Measurements from ENCODE around the gene SLC12A7.
"Not testable (repeated sequence)": the region's sequence is repeated elsewhere in the genome, so short reads cannot be mapped to it uniquely, and the experiment has no call there.

The SLC12A7 gene

DNA sequence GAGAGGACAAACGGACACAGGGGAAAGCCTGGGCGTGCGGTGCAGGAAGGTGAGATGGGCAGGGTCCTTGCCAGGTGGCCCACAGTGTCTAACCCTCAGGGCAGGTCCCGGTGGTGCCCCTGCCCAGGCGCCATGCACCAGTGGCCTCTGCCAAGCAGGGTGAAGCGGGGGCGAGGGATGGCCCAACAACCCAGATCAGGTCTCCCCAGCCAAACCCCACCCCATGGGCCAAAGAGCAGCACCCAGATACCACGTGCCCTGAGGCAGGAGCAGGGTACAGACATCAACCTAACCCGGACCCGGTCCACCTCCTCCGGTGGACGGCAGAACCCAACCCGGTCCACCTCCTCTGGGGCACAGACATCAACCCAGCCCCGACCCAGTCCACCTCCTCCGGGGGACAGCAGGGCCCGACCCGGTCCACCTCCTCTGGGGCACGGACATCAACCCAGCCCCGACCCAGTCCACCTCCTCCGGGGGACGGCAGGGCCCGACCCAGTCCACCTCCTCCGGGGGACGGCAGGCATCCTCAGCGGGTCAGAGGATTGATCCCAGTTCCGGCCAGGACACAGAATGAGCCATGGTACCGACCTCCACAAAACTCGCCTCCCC, 12.8 kb downstream of the SLC12A7 start:
- peaks cover 0 to 24% (median 9%) of the 10 kb centered on the region in 5 donors for H3K36me3 ChIP-seq (ENCODE audit: control insufficient read depth in 5 of 5, insufficient read depth in 5 of 5, low read length in 5 of 5)
- H3K27me3 ChIP-seq (ENCODE audit: control insufficient read depth in 5 of 5, insufficient read depth in 4 of 5, low read length in 5 of 5) = peaks cover 0 to 2% (median 0%) of the 10 kb centered on the region in 5 donors
- no peak overlapping the region for H3K27ac ChIP-seq (ENCODE audit: low read depth, low read length)
- H3K4me3 ChIP-seq (ENCODE audit: low read depth in 1 of 5, low read length in 5 of 5) = no peak overlapping the region
- H3K4me1 ChIP-seq (ENCODE audit: control insufficient read depth in 5 of 5, insufficient read depth in 5 of 5, low read length in 5 of 5) = peaks cover 20 to 41% (median 33%) of the 10 kb centered on the region in 5 donors
- H3K9me3 ChIP-seq (ENCODE audit: control insufficient read depth in 5 of 5, low read length in 5 of 5) = no peaks in the 10 kb centered on the region
- no peak overlapping the region for H3K9ac ChIP-seq (ENCODE audit: low read length in 5 of 5)

DNA sequence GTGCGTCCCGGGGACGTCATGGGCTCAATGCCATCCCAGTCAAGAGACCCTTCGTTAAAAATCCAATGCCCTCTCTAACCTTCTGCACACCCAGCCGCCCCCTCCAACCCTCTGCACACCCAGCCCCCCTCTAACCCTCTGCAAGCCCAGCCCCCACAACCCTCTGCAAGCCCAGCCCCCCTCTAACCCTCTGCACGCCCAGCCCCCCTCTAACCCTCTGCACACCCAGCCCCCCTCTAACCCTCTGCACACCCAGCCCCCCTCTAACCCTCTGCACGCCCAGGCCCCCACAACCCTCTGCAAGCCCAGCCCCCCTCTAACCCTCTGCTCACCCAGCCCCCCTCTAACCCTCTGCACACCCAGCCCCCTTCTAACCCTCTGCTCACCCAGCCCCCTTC, 13.9 kb downstream of the SLC12A7 start:
- Histone ChIP-seq H3K36me3 (ENCODE audit: control insufficient read depth in 5 of 5, insufficient read depth in 5 of 5, low read length in 5 of 5) (peaks cover 0 to 34% (median 18%) of the 10 kb centered on the region in 5 donors), H3K4me1 (ENCODE audit: control insufficient read depth in 5 of 5, insufficient read depth in 5 of 5, low read length in 5 of 5) (peaks cover 11 to 33% (median 22%) of the 10 kb centered on the region in 5 donors)
- H3K4me3 ChIP-seq (ENCODE audit: low read depth in 1 of 5, low read length in 5 of 5); H3K27me3 ChIP-seq (ENCODE audit: control insufficient read depth in 5 of 5, insufficient read depth in 4 of 5, low read length in 5 of 5); H3K9ac ChIP-seq (ENCODE audit: low read length in 5 of 5); H3K27ac ChIP-seq (ENCODE audit: low read depth, low read length); H3K9me3 ChIP-seq (ENCODE audit: control insufficient read depth in 5 of 5, low read length in 5 of 5): not testable (repeated sequence)

DNA sequence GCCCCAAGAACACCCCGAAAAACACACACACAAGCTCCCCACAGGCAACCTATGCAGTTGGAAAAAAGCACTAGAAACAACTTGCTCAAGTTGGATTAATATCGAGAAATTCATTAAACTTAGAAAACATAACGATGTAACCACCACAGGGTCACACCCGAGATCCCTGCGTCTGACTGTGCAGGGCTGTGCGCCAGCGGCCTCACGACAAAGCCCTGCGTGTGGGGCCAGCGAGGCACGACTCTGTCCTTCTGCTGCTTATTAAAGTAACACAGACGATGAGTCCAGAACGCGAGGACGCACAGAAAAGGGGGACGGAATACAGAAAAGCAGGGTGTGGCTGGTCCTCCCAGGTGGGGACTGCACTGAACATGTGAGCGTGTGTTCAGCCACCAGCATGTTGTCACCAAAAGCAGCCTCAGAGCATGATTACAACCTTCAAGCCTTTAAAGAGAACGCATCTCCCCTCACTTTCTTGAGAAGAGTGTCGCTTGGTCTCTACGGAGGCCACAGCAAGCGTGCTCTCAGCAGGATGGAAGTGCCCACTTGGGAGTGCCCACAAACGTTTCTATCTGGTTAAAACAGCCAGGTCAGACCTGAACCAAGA, 14.4 kb downstream of the SLC12A7 start:
- Histone ChIP-seq H3K27ac (ENCODE audit: low read depth, low read length) (no peak overlapping the region), H3K27me3 (ENCODE audit: control insufficient read depth in 5 of 5, insufficient read depth in 4 of 5, low read length in 5 of 5) (peaks cover 0 to 2% (median 0%) of the 10 kb centered on the region in 5 donors), H3K4me3 (ENCODE audit: low read depth in 1 of 5, low read length in 5 of 5) (no peak overlapping the region), H3K9me3 (ENCODE audit: control insufficient read depth in 5 of 5, low read length in 5 of 5) (no peaks in the 10 kb centered on the region), H3K36me3 (ENCODE audit: control insufficient read depth in 5 of 5, insufficient read depth in 5 of 5, low read length in 5 of 5) (peaks cover 0 to 37% (median 21%) of the 10 kb centered on the region in 5 donors), H3K9ac (ENCODE audit: low read length in 5 of 5) (no peak overlapping the region), H3K4me1 (ENCODE audit: control insufficient read depth in 5 of 5, insufficient read depth in 5 of 5, low read length in 5 of 5) (peaks cover 6 to 31% (median 17%) of the 10 kb centered on the region in 5 donors)

DNA sequence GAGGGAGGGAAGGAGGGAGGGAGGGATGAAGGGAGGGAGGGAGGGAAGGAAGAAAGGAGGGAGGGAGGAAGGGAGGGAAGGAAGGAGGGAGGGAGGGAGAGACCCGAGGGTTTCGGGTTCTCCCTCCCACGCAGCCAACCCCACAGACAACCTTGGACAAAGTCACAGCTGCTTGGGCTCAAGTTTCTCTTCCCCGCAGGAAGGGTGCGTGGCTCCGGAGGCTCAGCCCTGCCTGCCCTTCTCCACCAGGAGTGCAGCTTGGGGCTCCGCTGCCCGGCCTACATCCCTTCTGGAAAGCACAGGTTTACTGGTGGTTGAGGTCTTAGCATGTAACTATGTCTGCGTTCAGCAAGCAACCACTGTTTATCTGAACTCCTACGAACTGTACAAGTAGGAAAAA, 15.0 kb downstream of the SLC12A7 start:
- peaks cover 0 to 43% (median 26%) of the 10 kb centered on the region in 5 donors for H3K36me3 ChIP-seq (ENCODE audit: control insufficient read depth in 5 of 5, insufficient read depth in 5 of 5, low read length in 5 of 5)
- H3K9ac ChIP-seq (ENCODE audit: low read length in 5 of 5) = no peak overlapping the region
- H3K27me3 ChIP-seq (ENCODE audit: control insufficient read depth in 5 of 5, insufficient read depth in 4 of 5, low read length in 5 of 5) = peaks cover 0 to 2% (median 0%) of the 10 kb centered on the region in 5 donors
- peaks cover 0 to 27% (median 12%) of the 10 kb centered on the region in 5 donors for H3K4me1 ChIP-seq (ENCODE audit: control insufficient read depth in 5 of 5, insufficient read depth in 5 of 5, low read length in 5 of 5)
- no peaks in the 10 kb centered on the region for H3K9me3 ChIP-seq (ENCODE audit: control insufficient read depth in 5 of 5, low read length in 5 of 5)
- H3K4me3 ChIP-seq (ENCODE audit: low read depth in 1 of 5, low read length in 5 of 5) = no peak overlapping the region
- no peak overlapping the region for H3K27ac ChIP-seq (ENCODE audit: low read depth, low read length)

DNA sequence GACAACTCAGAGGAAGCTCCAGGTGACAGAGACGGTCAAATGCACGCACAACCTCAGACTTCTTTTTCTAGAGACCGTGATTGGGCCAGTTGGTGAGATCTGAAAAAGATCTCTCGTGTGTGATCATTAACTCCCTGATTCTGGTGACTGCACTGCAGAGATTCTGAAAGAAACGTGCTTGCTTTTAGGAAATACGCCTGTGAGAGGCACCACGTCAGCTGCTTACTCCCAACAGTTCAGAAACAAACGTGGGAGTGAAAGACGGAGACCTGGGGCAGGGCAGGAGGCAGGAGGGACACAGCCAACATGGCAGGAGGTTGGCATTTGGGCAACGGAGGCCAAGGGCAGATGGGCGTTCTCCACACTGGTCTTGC, 15.9 kb downstream of the SLC12A7 start:
- Histone ChIP-seq H3K9ac (ENCODE audit: low read length in 5 of 5) (no peak overlapping the region), H3K9me3 (ENCODE audit: control insufficient read depth in 5 of 5, low read length in 5 of 5) (no peaks in the 10 kb centered on the region), H3K27me3 (ENCODE audit: control insufficient read depth in 5 of 5, insufficient read depth in 4 of 5, low read length in 5 of 5) (peaks cover 0 to 2% (median 0%) of the 10 kb centered on the region in 5 donors), H3K36me3 (ENCODE audit: control insufficient read depth in 5 of 5, insufficient read depth in 5 of 5, low read length in 5 of 5) (peaks cover 0 to 52% (median 33%) of the 10 kb centered on the region in 5 donors), H3K4me3 (ENCODE audit: low read depth in 1 of 5, low read length in 5 of 5) (no peak overlapping the region), H3K27ac (ENCODE audit: low read depth, low read length) (no peak overlapping the region), H3K4me1 (ENCODE audit: control insufficient read depth in 5 of 5, insufficient read depth in 5 of 5, low read length in 5 of 5) (peaks cover 0 to 30% (median 11%) of the 10 kb centered on the region in 5 donors)

DNA sequence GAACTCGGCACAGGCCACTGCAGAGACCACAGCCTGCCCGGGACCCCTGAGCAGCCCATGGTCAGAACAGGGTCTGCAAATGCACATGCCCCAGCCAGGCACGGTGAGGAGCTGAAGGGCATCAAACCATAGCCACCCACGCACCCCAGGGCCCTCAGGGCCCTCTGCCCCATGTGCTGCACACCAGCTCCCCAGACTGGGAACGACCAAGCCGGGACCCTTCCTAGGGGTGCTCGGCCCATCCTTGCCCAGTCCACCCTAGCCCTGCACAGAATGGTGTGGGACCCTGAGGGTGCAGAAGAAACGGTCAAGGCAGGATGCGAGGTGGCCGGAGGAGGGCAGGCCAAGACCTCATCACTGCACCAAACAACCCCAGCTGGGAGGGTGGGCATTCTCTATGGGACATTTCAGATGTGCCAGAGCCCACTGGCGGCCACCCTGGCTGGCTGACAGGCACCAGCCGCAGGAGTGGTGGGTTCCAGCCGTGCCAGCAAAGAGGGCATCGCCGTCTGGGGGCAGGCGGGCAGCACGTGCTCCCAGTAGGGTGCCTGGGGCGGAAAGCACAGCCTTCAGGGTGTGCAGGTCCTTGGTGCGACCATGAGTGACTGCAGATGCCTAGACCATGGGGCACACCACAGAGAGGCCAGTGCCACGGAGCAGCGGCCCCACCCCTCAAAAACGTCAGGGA, 16.4 kb downstream of the SLC12A7 start:
- H3K9me3 ChIP-seq (ENCODE audit: control insufficient read depth in 5 of 5, low read length in 5 of 5) = no peaks in the 10 kb centered on the region
- peaks cover 0 to 57% (median 35%) of the 10 kb centered on the region in 5 donors for H3K36me3 ChIP-seq (ENCODE audit: control insufficient read depth in 5 of 5, insufficient read depth in 5 of 5, low read length in 5 of 5)
- H3K27ac ChIP-seq (ENCODE audit: low read depth, low read length) = no peak overlapping the region
- no peaks in the 10 kb centered on the region for H3K27me3 ChIP-seq (ENCODE audit: control insufficient read depth in 5 of 5, insufficient read depth in 4 of 5, low read length in 5 of 5)
- H3K4me3 ChIP-seq (ENCODE audit: low read depth in 1 of 5, low read length in 5 of 5) = no peak overlapping the region
- peaks cover under 1 to 32% (median 17%) of the 10 kb centered on the region in 5 donors for H3K4me1 ChIP-seq (ENCODE audit: control insufficient read depth in 5 of 5, insufficient read depth in 5 of 5, low read length in 5 of 5)
- H3K9ac ChIP-seq (ENCODE audit: low read length in 5 of 5) = no peak overlapping the region

DNA sequence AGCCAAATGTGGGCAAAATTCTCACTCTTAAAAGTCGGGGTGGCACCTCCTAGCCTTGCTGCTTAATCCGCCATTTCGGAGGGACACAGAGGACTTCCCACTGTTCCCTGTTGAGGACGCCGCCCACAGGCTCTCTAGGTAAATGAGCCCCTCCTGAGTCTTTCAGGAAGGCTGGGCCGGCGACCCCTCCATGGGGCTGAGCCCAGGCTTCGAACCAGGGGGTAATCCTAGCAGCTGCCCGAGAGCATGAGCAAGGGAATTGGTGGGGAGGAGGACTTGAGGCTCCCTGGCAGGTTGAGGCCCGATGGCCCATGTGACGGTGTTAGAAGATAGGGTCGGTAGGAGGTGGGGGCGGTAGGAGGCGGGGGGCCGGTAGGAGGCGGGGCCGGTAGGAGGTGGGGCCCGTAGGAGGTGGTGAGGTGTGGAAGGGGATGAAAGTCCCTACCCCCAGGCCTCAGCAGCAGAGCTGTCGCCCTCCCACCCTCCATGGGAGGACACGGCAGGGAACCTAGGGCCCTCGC, 17.1 kb downstream of the SLC12A7 start:
- Histone ChIP-seq H3K27me3 (ENCODE audit: control insufficient read depth in 5 of 5, insufficient read depth in 4 of 5, low read length in 5 of 5) (no peaks in the 10 kb centered on the region), H3K36me3 (ENCODE audit: control insufficient read depth in 5 of 5, insufficient read depth in 5 of 5, low read length in 5 of 5) (peaks cover 0 to 59% (median 40%) of the 10 kb centered on the region in 5 donors), H3K9ac (ENCODE audit: low read length in 5 of 5) (no peak overlapping the region), H3K4me1 (ENCODE audit: control insufficient read depth in 5 of 5, insufficient read depth in 5 of 5, low read length in 5 of 5) (peaks cover 2 to 37% (median 18%) of the 10 kb centered on the region in 5 donors), H3K27ac (ENCODE audit: low read depth, low read length) (no peak overlapping the region), H3K4me3 (ENCODE audit: low read depth in 1 of 5, low read length in 5 of 5) (no peak overlapping the region), H3K9me3 (ENCODE audit: control insufficient read depth in 5 of 5, low read length in 5 of 5) (no peaks in the 10 kb centered on the region)

DNA sequence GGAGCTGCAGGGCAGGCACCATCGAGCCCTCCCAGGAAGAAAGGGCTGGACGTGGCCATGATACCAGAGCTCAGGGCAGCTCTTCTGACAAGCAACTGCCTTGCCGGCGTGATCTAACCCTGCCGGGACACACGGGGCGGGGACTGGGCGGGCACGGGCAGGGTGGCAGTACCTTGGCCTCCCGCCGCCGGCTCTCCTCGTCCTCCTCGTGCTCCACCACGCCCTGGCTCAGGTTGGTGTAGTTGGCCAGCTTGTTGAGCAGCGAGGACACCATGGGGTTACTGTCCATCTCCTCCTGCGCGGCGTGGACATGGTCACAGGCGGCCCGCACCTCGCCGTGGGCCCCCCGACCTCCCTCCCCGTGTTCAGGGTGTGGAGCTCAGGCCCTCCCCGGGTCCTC, 18.5 kb downstream of the SLC12A7 start:
- no peak overlapping the region for H3K27ac ChIP-seq (ENCODE audit: low read depth, low read length)
- no peaks in the 10 kb centered on the region for H3K27me3 ChIP-seq (ENCODE audit: control insufficient read depth in 5 of 5, insufficient read depth in 4 of 5, low read length in 5 of 5)
- H3K36me3 ChIP-seq (ENCODE audit: control insufficient read depth in 5 of 5, insufficient read depth in 5 of 5, low read length in 5 of 5) = peaks cover 0 to 71% (median 50%) of the 10 kb centered on the region in 5 donors
- peaks cover 2 to 30% (median 8%) of the 10 kb centered on the region in 5 donors for H3K4me1 ChIP-seq (ENCODE audit: control insufficient read depth in 5 of 5, insufficient read depth in 5 of 5, low read length in 5 of 5)
- no peak overlapping the region for H3K9ac ChIP-seq (ENCODE audit: low read length in 5 of 5)
- no peaks in the 10 kb centered on the region for H3K9me3 ChIP-seq (ENCODE audit: control insufficient read depth in 5 of 5, low read length in 5 of 5)
- no peak overlapping the region for H3K4me3 ChIP-seq (ENCODE audit: low read depth in 1 of 5, low read length in 5 of 5)

DNA sequence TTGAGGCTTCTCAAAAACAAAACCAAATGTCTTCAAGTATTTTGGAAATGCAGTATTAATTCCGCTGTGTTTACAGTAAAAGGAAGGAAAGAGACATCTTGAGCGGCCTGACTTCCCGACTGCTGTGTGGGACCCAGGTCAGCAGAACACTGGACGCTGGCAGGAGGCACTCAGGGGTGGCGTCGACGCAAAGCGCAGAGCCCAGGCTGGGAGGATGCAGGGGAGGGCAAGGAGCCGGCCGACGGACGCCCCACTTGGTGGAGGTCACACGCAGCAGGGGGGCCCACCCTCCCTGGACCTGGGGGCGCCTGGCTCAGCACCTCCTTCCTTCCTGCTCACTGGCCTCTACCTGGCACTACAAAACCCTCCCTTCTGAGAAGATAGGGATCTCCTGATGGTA, 19.7 kb downstream of the SLC12A7 start:
- H3K4me3 ChIP-seq (ENCODE audit: low read depth in 1 of 5, low read length in 5 of 5) = no peak overlapping the region
- peaks cover 0 to 81% (median 57%) of the 10 kb centered on the region in 5 donors for H3K36me3 ChIP-seq (ENCODE audit: control insufficient read depth in 5 of 5, insufficient read depth in 5 of 5, low read length in 5 of 5)
- no peaks in the 10 kb centered on the region for H3K9me3 ChIP-seq (ENCODE audit: control insufficient read depth in 5 of 5, low read length in 5 of 5)
- no peak overlapping the region for H3K27ac ChIP-seq (ENCODE audit: low read depth, low read length)
- no peaks in the 10 kb centered on the region for H3K27me3 ChIP-seq (ENCODE audit: control insufficient read depth in 5 of 5, insufficient read depth in 4 of 5, low read length in 5 of 5)
- H3K9ac ChIP-seq (ENCODE audit: low read length in 5 of 5) = no peak overlapping the region
- H3K4me1 ChIP-seq (ENCODE audit: control insufficient read depth in 5 of 5, insufficient read depth in 5 of 5, low read length in 5 of 5) = peaks cover 2 to 30% (median 8%) of the 10 kb centered on the region in 5 donors

DNA sequence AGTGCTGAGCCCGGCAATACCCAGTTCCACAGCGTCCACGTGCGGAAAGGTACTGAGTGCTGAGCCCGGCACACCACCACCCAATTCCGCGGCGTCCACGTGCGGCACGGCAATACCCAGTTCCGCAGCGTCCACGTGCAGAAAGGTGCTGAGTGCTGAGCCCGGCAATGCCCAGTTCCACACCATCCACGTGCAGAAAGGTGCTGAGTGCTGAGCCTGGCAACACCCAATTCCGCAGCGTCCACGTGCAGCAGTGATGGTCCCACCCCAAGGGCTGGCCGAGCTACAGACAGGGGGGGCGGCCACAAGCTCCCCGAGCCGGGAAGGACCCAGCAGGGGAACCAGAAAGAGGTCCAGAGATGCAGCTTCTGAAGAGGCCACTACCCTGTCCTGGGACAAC, 20.2 kb downstream of the SLC12A7 start:
- H3K36me3 ChIP-seq (ENCODE audit: control insufficient read depth in 5 of 5, insufficient read depth in 5 of 5, low read length in 5 of 5) = peaks cover 0 to 86% (median 62%) of the 10 kb centered on the region in 5 donors
- no peak overlapping the region for H3K9ac ChIP-seq (ENCODE audit: low read length in 5 of 5)
- H3K4me1 ChIP-seq (ENCODE audit: control insufficient read depth in 5 of 5, insufficient read depth in 5 of 5, low read length in 5 of 5) = peaks cover 2 to 30% (median 8%) of the 10 kb centered on the region in 5 donors
- H3K9me3 ChIP-seq (ENCODE audit: control insufficient read depth in 5 of 5, low read length in 5 of 5) = no peaks in the 10 kb centered on the region
- no peak overlapping the region for H3K4me3 ChIP-seq (ENCODE audit: low read depth in 1 of 5, low read length in 5 of 5)
- no peak overlapping the region for H3K27ac ChIP-seq (ENCODE audit: low read depth, low read length)
- H3K27me3 ChIP-seq (ENCODE audit: control insufficient read depth in 5 of 5, insufficient read depth in 4 of 5, low read length in 5 of 5) = no peaks in the 10 kb centered on the region

Data from subcutaneous abdominal adipose tissue (tissue), 5 donors.